ENCODE measurements around the gene CST3. TPM values are rescaled to one million over a fixed set of nuclear protein-coding genes. Genes with fewer than 3 reads are reported as not detected.
"Not testable (repeated sequence)": the region's sequence is repeated elsewhere in the genome, so short reads cannot be mapped to it uniquely, and the experiment has no call there.

Gene CST3, protein sequence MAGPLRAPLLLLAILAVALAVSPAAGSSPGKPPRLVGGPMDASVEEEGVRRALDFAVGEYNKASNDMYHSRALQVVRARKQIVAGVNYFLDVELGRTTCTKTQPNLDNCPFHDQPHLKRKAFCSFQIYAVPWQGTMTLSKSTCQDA
- total RNA-seq, result 1 to 10 TPM; 5.1 to 9.0 (median 5.3) TPM
- 7.2 TPM for total RNA-seq (2013)
- total RNA-seq, result 0.53 to 25.2 (median 4.7) reads per million in 29 experiments

- 3% methylated on average over 86 of the region's 92 CpGs for WGBS (ENCODE audit: insufficient coverage)
- Mint-ChIP-seq H3K27ac (peak within 1 kb of the TSS in 1 of 2 donors; percentile 52), H3K27me3 (peaks cover 24 to 38% of the 10 kb centered on the region in 2 donors), H3K4me1 (peaks cover 5 to 7% (median 6%) of the 10 kb centered on the region in 3 donors), H3K36me3 (no peaks in the 10 kb centered on the region), H3K4me3 (peak within 1 kb of the TSS; percentile 43 to 60 (median 56)), H3K9me3 (no peaks in the 10 kb centered on the region)
- Histone ChIP-seq H3K4me3 (ENCODE audit: control insufficient read depth in 1 of 2, extremely low read depth in 1 of 2, low read length in 1 of 2) (peak within 1 kb of the TSS; percentile 17 to 58), H3K9me3 (no peaks in the 10 kb centered on the region), H3K36me3 (ENCODE audit: control insufficient read depth in 2 of 2, extremely low read depth in 1 of 2, insufficient read depth in 1 of 2, low read length in 1 of 2) (no peaks in the 10 kb centered on the region), H3K27ac (ENCODE audit: low read length) (no peak within 1 kb of the TSS), H3K27me3 (replicated peaks in 1 of 2; ENCODE audit: control insufficient read depth in 2 of 2, extremely low read depth in 1 of 2, insufficient read depth in 2 of 2, low read length in 1 of 2) (peaks cover 0 to 40% of the 10 kb centered on the region in 2 experiments), H3K4me1 (ENCODE audit: control insufficient read depth in 1 of 2, extremely low read depth in 1 of 2, insufficient read depth in 2 of 2, low read length in 2 of 2) (no peaks in the 10 kb centered on the region)
- DNase-seq (no peak), ATAC-seq (replicated peaks in 1 of 4) (no peak)
- POLR2A ChIA-PET, result no interaction called here
- CTCF ChIA-PET, result no interaction called here
Measured at GRCh38 chr20:23637282-23638221, at the start of gene CST3. CST3 (minus strand) TSS chr20:23637955; CDS start chr20:23637862, 93 bp downstream.

DNA sequence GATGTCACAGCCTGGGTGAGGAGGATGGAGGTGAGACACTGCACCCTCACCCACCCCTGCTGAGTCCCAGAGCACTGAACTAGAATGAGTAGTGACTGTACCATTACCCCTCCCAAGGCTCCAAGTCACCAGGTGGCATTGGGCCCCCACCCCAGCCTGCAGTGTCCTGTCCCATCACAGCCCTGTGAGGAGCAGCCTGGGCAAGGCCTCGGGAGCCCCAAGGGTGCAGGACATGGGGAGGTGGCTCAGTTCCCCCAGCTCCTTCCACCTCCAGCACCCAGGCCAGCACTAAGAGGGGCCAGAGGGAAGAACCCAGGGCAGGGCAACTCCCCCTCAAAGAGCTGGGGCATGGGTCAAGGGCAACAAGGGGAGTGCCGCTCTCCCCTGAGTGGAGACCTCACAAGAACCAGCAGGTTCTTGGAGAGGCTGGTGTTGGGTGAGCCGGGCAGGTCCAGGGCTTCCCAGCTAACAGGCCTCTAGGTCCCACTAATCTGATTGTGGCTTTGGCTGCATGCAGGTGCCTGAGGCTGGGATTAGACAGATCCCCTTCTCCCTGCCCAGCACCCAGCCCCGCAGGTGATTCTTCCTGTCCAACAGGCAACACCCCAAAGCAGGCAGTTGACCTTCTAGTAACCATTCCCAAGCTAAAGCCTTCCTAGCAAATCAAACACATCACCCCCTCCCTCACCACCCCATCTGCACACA is 48.4 kb upstream of the CST3 start:
- Mint-ChIP-seq H3K27me3 (peaks cover 10 to 15% of the 10 kb centered on the region in 2 donors), H3K4me3 (no peak overlapping the region), H3K4me1 (no peaks in the 10 kb centered on the region), H3K27ac (no peak overlapping the region), H3K36me3 (no peaks in the 10 kb centered on the region), H3K9me3 (no peaks in the 10 kb centered on the region)
- H3K27ac ChIP-seq (ENCODE audit: low read length), result no peak overlapping the region
- ChIA-PET POLR2A (no interaction called here), CTCF (no interaction called here)
- DNase-seq, result no peak
- H3K4me1 ChIP-seq (ENCODE audit: control insufficient read depth in 1 of 2, extremely low read depth in 1 of 2, insufficient read depth in 2 of 2, low read length in 2 of 2), result no peaks in the 10 kb centered on the region
- H3K36me3 ChIP-seq (ENCODE audit: control insufficient read depth in 2 of 2, extremely low read depth in 1 of 2, insufficient read depth in 1 of 2, low read length in 1 of 2), result no peaks in the 10 kb centered on the region
- no peak for ATAC-seq (replicated peaks in 1 of 4)
- peaks cover 0 to 30% of the 10 kb centered on the region in 2 experiments for H3K27me3 ChIP-seq (replicated peaks in 1 of 2; ENCODE audit: control insufficient read depth in 2 of 2, extremely low read depth in 1 of 2, insufficient read depth in 2 of 2, low read length in 1 of 2)
- H3K9me3 ChIP-seq, result no peaks in the 10 kb centered on the region
- no peak overlapping the region for H3K4me3 ChIP-seq (ENCODE audit: control insufficient read depth in 1 of 2, extremely low read depth in 1 of 2, low read length in 1 of 2)
- WGBS (ENCODE audit: insufficient coverage), result 80% methylated on average over 2 of the region's 4 CpGs

DNA sequence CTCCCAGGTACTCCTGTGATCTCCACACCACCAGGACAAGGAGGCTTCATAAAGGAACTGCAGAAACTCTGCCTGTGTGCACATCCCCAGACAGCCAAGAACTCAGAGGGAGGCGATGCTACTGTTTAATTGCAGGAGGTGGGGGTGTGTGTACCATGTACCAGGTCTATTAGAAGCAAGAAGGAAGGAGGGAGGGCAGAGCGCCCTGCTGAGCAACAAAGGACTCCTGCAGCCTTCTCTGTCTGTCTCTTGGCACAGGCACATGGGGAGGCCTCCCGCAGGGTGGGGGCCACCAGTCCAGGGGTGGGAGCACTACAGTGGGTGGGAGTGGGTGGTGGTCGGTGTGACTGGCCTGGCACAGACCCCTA is 47.8 kb upstream of the CST3 start:
- CTCF ChIA-PET; H3K4me3 Mint-ChIP-seq; H3K9me3 Mint-ChIP-seq; H3K4me1 ChIP-seq (ENCODE audit: control insufficient read depth in 1 of 2, extremely low read depth in 1 of 2, insufficient read depth in 2 of 2, low read length in 2 of 2); H3K4me1 Mint-ChIP-seq; H3K27ac ChIP-seq (ENCODE audit: low read length); H3K36me3 ChIP-seq (ENCODE audit: control insufficient read depth in 2 of 2, extremely low read depth in 1 of 2, insufficient read depth in 1 of 2, low read length in 1 of 2); H3K9me3 ChIP-seq; ATAC-seq (replicated peaks in 1 of 4); H3K36me3 Mint-ChIP-seq; H3K27ac Mint-ChIP-seq; H3K4me3 ChIP-seq (ENCODE audit: control insufficient read depth in 1 of 2, extremely low read depth in 1 of 2, low read length in 1 of 2); POLR2A ChIA-PET; DNase-seq: not testable (repeated sequence)
- 40% methylated on average over 1 of the region's 4 CpGs for WGBS (ENCODE audit: insufficient coverage)
- peaks cover 15 to 16% of the 10 kb centered on the region in 2 donors for H3K27me3 Mint-ChIP-seq
- H3K27me3 ChIP-seq (replicated peaks in 1 of 2; ENCODE audit: control insufficient read depth in 2 of 2, extremely low read depth in 1 of 2, insufficient read depth in 2 of 2, low read length in 1 of 2), result peaks cover 0 to 24% of the 10 kb centered on the region in 2 experiments

DNA sequence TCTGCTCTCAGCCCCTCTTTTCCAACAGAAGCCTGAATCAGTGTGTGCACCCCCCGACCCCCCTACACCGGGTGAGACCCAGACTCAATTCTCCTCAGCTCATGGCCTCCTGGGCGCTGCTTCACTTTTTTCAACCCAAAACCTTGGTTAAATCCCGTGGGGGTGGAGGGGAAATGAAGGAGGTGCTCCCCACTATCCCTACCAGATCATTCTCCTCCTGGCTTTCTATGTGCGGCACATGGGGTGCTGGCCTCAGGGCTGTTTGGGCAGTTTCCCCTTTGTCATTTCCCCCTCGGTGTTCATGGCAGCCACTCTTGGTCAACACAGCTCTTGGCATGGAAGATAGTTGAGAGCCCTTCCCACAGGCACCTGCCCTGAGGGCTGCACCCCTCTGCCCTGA is 46.5 kb upstream of the CST3 start:
- ATAC-seq (replicated peaks in 1 of 4) (no peak), DNase-seq (no peak)
- no peak overlapping the region for H3K4me3 ChIP-seq (ENCODE audit: control insufficient read depth in 1 of 2, extremely low read depth in 1 of 2, low read length in 1 of 2)
- no peak overlapping the region for H3K4me3 Mint-ChIP-seq
- no peaks in the 10 kb centered on the region for H3K36me3 Mint-ChIP-seq
- no peak overlapping the region for H3K27ac ChIP-seq (ENCODE audit: low read length)
- H3K9me3 Mint-ChIP-seq, result no peaks in the 10 kb centered on the region
- POLR2A ChIA-PET, result no interaction called here
- no peaks in the 10 kb centered on the region for H3K4me1 Mint-ChIP-seq
- no CpG with 5 or more reads among the region's 6 CpGs for WGBS (ENCODE audit: insufficient coverage)
- peaks cover 19% of the 10 kb centered on the region in 2 donors for H3K27me3 Mint-ChIP-seq
- H3K4me1 ChIP-seq (ENCODE audit: control insufficient read depth in 1 of 2, extremely low read depth in 1 of 2, insufficient read depth in 2 of 2, low read length in 2 of 2), result no peaks in the 10 kb centered on the region
- no peak overlapping the region for H3K27ac Mint-ChIP-seq
- CTCF ChIA-PET, result no interaction called here
- H3K9me3 ChIP-seq, result no peaks in the 10 kb centered on the region
- no peaks in the 10 kb centered on the region for H3K36me3 ChIP-seq (ENCODE audit: control insufficient read depth in 2 of 2, extremely low read depth in 1 of 2, insufficient read depth in 1 of 2, low read length in 1 of 2)
- peaks cover 0 to 25% of the 10 kb centered on the region in 2 experiments for H3K27me3 ChIP-seq (replicated peaks in 1 of 2; ENCODE audit: control insufficient read depth in 2 of 2, extremely low read depth in 1 of 2, insufficient read depth in 2 of 2, low read length in 1 of 2)

GRCh38 chr20:23683807-23684206 is 46.1 kb upstream of the CST3 start:
- H3K4me1 Mint-ChIP-seq, result no peaks in the 10 kb centered on the region
- H3K27ac Mint-ChIP-seq, result no peak overlapping the region
- WGBS (ENCODE audit: insufficient coverage), result no CpG with 5 or more reads among the region's 2 CpGs

DNA sequence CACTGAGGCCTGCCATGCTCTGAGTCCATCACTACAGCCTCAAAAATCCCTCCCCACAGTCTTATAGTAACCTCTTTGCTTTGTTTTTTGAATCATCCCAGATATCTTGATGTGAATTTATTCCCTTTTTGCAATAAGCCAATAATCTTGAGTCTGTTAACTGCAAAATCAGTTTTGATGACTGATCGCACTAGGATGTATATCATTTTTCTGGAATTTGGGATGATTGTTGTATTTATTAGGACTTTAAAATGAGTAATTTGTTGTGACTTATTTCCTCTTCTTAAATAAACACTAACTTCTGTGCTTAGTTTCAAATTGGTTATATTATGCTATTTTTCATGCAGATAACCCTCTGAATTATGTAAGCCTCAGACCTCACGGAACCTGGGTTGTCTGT is 45.5 kb upstream of the CST3 start:
- POLR2A ChIA-PET, result no interaction called here
- H3K27ac Mint-ChIP-seq, result no peak overlapping the region
- CTCF ChIA-PET, result no interaction called here

More at GRCh38 chr20:23683807-23684206, 46.1 kb upstream of the CST3 start:
- POLR2A ChIA-PET, result no interaction called here
- no peaks in the 10 kb centered on the region for H3K9me3 Mint-ChIP-seq
- ATAC-seq (replicated peaks in 1 of 4), result no peak
- Histone ChIP-seq H3K27ac (ENCODE audit: low read length) (no peak overlapping the region), H3K9me3 (no peaks in the 10 kb centered on the region), H3K27me3 (replicated peaks in 1 of 2; ENCODE audit: control insufficient read depth in 2 of 2, extremely low read depth in 1 of 2, insufficient read depth in 2 of 2, low read length in 1 of 2) (peaks cover 0 to 27% of the 10 kb centered on the region in 2 experiments), H3K4me3 (ENCODE audit: control insufficient read depth in 1 of 2, extremely low read depth in 1 of 2, low read length in 1 of 2) (no peak overlapping the region), H3K36me3 (ENCODE audit: control insufficient read depth in 2 of 2, extremely low read depth in 1 of 2, insufficient read depth in 1 of 2, low read length in 1 of 2) (no peaks in the 10 kb centered on the region), H3K4me1 (ENCODE audit: control insufficient read depth in 1 of 2, extremely low read depth in 1 of 2, insufficient read depth in 2 of 2, low read length in 2 of 2) (no peaks in the 10 kb centered on the region)
- DNase-seq, result no peak
- H3K36me3 Mint-ChIP-seq, result no peaks in the 10 kb centered on the region
- CTCF ChIA-PET, result no interaction called here
- no peak overlapping the region for H3K4me3 Mint-ChIP-seq
- peaks cover 19 to 23% of the 10 kb centered on the region in 2 donors for H3K27me3 Mint-ChIP-seq

More for the DNA sequence above, 45.5 kb upstream of the CST3 start:
- no peak overlapping the region for H3K4me3 ChIP-seq (ENCODE audit: control insufficient read depth in 1 of 2, extremely low read depth in 1 of 2, low read length in 1 of 2)
- no peak overlapping the region for H3K27ac ChIP-seq (ENCODE audit: low read length)
- no peaks in the 10 kb centered on the region for H3K4me1 ChIP-seq (ENCODE audit: control insufficient read depth in 1 of 2, extremely low read depth in 1 of 2, insufficient read depth in 2 of 2, low read length in 2 of 2)
- WGBS (ENCODE audit: insufficient coverage), result no CpG with 5 or more reads among the region's 2 CpGs
- H3K36me3 ChIP-seq (ENCODE audit: control insufficient read depth in 2 of 2, extremely low read depth in 1 of 2, insufficient read depth in 1 of 2, low read length in 1 of 2), result no peaks in the 10 kb centered on the region
- H3K27me3 ChIP-seq (replicated peaks in 1 of 2; ENCODE audit: control insufficient read depth in 2 of 2, extremely low read depth in 1 of 2, insufficient read depth in 2 of 2, low read length in 1 of 2), result peaks cover 0 to 27% of the 10 kb centered on the region in 2 experiments
- no peaks in the 10 kb centered on the region for H3K9me3 ChIP-seq
- no peaks in the 10 kb centered on the region for H3K36me3 Mint-ChIP-seq
- DNase-seq, result no peak
- no peak for ATAC-seq (replicated peaks in 1 of 4)
- peaks cover 19 to 26% of the 10 kb centered on the region in 2 donors for H3K27me3 Mint-ChIP-seq
- H3K4me3 Mint-ChIP-seq, result no peak overlapping the region
- no peaks in the 10 kb centered on the region for H3K9me3 Mint-ChIP-seq
- no peaks in the 10 kb centered on the region for H3K4me1 Mint-ChIP-seq

All from T-cell (primary cell).